ENCODE results near the gene ABCA5. TPM values are rescaled to one million over a fixed set of nuclear protein-coding genes. Genes with fewer than 3 reads are reported as not detected.

Gene ABCA5
- total and polyA plus RNA-seq, 9 donors, result 8.3 to 34.1 (median 23.7) TPM

DNA sequence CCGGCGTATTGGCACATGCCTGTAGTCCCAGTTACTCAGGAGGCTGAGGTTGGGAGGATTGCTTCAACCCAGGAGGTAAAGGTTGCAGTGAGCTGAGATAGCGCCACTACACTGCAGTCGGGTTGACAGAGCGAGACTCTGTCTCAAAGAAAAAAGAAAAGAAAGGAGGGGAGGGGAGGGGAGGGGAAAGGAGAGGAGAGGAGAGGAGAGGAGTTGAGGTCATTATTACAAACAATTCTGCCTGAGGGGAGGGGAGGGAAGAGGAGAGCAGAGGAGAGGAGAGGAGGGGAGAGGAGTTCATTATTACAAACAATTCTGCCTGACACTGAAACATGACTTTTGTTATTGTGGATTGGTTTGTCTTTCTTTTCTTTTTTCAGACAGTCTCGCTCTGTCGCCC lies 19.8 kb upstream of the ABCA5 start:
- WGBS, 3 donors, result 86 to 88% (median 87%) methylated on average over 7 of the region's 7 CpGs
- TF ChIP-seq EP300 (IDR thresholded peaks at IDR 0.05), result no peak
- TF ChIP-seq POLR2A (IDR thresholded peaks at IDR 0.05), result no peak
- TF ChIP-seq, protein P1, sequence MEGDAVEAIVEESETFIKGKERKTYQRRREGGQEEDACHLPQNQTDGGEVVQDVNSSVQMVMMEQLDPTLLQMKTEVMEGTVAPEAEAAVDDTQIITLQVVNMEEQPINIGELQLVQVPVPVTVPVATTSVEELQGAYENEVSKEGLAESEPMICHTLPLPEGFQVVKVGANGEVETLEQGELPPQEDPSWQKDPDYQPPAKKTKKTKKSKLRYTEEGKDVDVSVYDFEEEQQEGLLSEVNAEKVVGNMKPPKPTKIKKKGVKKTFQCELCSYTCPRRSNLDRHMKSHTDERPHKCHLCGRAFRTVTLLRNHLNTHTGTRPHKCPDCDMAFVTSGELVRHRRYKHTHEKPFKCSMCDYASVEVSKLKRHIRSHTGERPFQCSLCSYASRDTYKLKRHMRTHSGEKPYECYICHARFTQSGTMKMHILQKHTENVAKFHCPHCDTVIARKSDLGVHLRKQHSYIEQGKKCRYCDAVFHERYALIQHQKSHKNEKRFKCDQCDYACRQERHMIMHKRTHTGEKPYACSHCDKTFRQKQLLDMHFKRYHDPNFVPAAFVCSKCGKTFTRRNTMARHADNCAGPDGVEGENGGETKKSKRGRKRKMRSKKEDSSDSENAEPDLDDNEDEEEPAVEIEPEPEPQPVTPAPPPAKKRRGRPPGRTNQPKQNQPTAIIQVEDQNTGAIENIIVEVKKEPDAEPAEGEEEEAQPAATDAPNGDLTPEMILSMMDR (IDR thresholded peaks at IDR 0.05), result no peak
- H3K9me3 ChIP-seq, result no peaks in the 10 kb centered on the region
- H3K27ac ChIP-seq, result no peak overlapping the region
- H3K4me3 ChIP-seq, result no peak overlapping the region
- no peaks in the 10 kb centered on the region for H3K36me3 ChIP-seq
- no peaks in the 10 kb centered on the region for H3K4me1 ChIP-seq (ENCODE audit: insufficient read depth)
- no peak for DNase-seq
- intact Hi-C loops (cut with DNase I), result no loop called here
- H3K27me3 ChIP-seq, result no peaks in the 10 kb centered on the region

DNA sequence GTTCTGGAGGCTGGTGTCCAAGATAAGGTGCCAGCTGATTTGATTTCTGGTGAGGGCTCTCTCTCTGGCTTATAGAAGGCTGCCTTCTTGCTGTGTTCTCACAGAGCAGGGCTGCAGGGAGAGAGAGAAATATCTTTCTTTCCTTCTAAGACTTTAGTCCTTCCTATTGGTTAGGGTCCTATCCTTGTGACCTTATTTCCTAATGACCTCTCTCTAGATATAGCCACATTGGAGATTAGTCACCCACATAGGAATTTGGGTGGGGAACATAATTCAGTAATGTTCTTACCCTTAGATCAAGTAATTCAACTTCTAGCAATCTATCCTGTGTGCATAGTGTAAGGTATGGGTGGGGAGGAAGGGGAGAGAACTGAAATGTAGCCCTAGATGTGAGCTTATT lies 18.0 kb upstream of the ABCA5 start:
- Histone ChIP-seq H3K27me3 (no peaks in the 10 kb centered on the region), H3K4me3 (no peak overlapping the region), H3K36me3 (no peaks in the 10 kb centered on the region), H3K4me1 (ENCODE audit: insufficient read depth) (no peaks in the 10 kb centered on the region), H3K9me3 (no peaks in the 10 kb centered on the region), H3K27ac (no peak overlapping the region)
- intact Hi-C loops (cut with DNase I), result no loop called here
- TF ChIP-seq, protein P1 (IDR thresholded peaks at IDR 0.05), result no peak
- TF ChIP-seq POLR2A (IDR thresholded peaks at IDR 0.05) (no peak), EP300 (IDR thresholded peaks at IDR 0.05) (no peak)
- DNase-seq, result no peak

DNA sequence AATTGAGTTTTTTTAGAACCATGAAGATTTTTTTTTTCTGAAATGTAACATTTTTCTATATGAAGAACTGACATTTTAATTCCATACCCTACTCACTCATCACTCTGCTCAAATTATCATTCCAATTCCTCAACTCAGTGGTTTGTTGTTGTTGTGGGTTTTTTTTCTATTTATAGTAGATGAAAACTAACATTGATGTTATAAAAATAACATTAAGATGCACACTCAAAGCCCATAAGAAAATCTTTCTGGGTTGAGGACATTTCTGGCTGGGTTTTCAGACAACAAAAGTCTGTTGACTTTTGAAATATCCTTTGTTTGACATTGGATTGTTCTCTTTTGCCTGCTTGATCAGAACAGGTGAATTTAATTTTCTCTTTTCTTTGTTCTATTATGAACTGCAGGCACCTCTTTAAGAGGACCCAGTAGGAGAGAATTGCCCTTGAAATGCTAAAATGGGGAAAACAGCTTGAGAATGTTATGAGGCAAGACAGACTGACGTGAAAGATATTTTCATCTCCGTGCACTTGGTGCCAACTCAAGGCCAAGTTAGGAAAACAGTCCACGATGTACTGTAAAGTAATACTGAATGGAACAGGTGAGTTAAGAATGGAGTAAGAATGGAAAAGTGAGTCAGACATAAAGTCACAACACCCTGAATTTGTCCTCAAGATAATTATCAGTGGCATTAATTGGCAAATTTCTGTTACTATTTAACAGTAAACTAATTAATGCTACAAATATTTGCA lies 16.1 kb upstream of the ABCA5 start:
- Histone ChIP-seq H3K4me1 (ENCODE audit: insufficient read depth) (no peaks in the 10 kb centered on the region), H3K36me3 (no peaks in the 10 kb centered on the region), H3K4me3 (no peak overlapping the region), H3K27me3 (no peaks in the 10 kb centered on the region), H3K9me3 (no peaks in the 10 kb centered on the region), H3K27ac (no peak overlapping the region)
- TF ChIP-seq EP300 (IDR thresholded peaks at IDR 0.05) (no peak), POLR2A (IDR thresholded peaks at IDR 0.05) (no peak)
- TF ChIP-seq, protein P1 (IDR thresholded peaks at IDR 0.05), result no peak
- intact Hi-C loops (cut with DNase I), result no loop called here
- WGBS, 3 donors, result 4 to 18% (median 10%) methylated on average over 3 of the region's 3 CpGs
- DNase-seq, result no peak

DNA sequence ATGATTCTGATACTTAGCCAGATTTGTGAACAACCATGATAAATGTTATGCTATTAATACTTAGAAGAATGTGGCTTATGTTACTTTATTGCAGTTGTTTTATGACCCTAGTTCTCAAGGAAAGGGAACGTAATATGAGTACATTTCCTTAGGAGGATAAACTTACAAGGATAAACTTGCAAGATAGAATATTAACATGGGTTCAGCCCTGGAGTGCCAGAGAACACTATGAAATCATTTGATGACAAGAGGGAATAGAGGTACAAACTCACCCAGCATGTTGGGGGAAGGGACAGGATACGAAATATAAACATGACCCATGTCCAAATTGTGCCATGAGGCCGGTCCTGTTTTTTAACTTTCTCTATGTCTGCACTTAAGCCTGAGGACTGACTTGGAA lies 13.0 kb upstream of the ABCA5 start:
- intact Hi-C loops (cut with DNase I), result loop anchor here in 1 of 4 donors (10.0 kb wide), 1 partner anchor 185 kb away; no protein-coding TSS in a partner anchor
- WGBS, 3 donors, result 56 to 72% (median 67%) methylated on average over 3 of the region's 3 CpGs
- H3K36me3 ChIP-seq, result no peaks in the 10 kb centered on the region
- H3K4me1 ChIP-seq (ENCODE audit: insufficient read depth), result no peaks in the 10 kb centered on the region
- no peaks in the 10 kb centered on the region for H3K27me3 ChIP-seq
- no peak for DNase-seq
- no peaks in the 10 kb centered on the region for H3K9me3 ChIP-seq
- H3K4me3 ChIP-seq, result no peak overlapping the region
- no peak overlapping the region for H3K27ac ChIP-seq
- TF ChIP-seq EP300 (IDR thresholded peaks at IDR 0.05) (no peak), POLR2A (IDR thresholded peaks at IDR 0.05) (no peak)
- TF ChIP-seq, protein P1 (IDR thresholded peaks at IDR 0.05), result no peak
